Measurements from ENCODE around the gene VDAC2. TPM values are rescaled to one million over a fixed set of nuclear protein-coding genes. Genes with fewer than 3 reads are reported as not detected.

The VDAC2 gene
- total RNA-seq, 4 donors from 2014 or later, result 255 to 442 (median 268) TPM

- DNase-seq (peak in 1 of 2 donors; percentile 53), ATAC-seq (peak in 1 of 2 donors; percentile 53)
- Histone ChIP-seq H3K4me3 (peak overlapping the region in 1 of 4 donors; percentile 15), H3K4me1 (peaks cover 64 to 65% of the 10 kb centered on the region in 2 donors), H3K27me3 (no peaks in the 10 kb centered on the region), H3K36me3 (peaks cover 0 to 36% of the 10 kb centered on the region in 2 donors), H3K27ac (peak overlapping the region; percentile 72 to 95 (median 76)), H3K9me3 (no peaks in the 10 kb centered on the region)
- in situ Hi-C loops (cut with MboI; ENCODE audit: low sequenced_read_pairs in 4 of 4), result loop anchor here (5.0 to 25.0 kb wide), 4 partner anchors 114 to 967 kb away; partner anchors contain the start of gene SAMD8 (in 3 of the 4)
- intact Hi-C loops (cut with DNase I; ENCODE audit: low total_unique reads), result no loop called here
- TF ChIP-seq POLR2A (IDR thresholded peaks at IDR 0.05), result no peak
- TF ChIP-seq CTCF (IDR thresholded peaks at IDR 0.05 in 4 of 5, conservative IDR thresholded peaks at IDR 0.05 in 1 of 5), result no peak
Observed at GRCh38 chr10:75228834-75229233, 18.2 kb downstream of the VDAC2 start.

GRCh38 chr10:75229971-75230370, 19.4 kb downstream of the VDAC2 start:
- H3K36me3 ChIP-seq, result peaks cover 0 to 25% of the 10 kb centered on the region in 2 donors
- H3K4me1 ChIP-seq, result peaks cover 53 to 56% of the 10 kb centered on the region in 2 donors
- ATAC-seq (no peak), DNase-seq (no peak)
- intact Hi-C loops (cut with DNase I; ENCODE audit: low total_unique reads), result loop anchor here (10.0 kb wide), 2 partner anchors 185 to 1075 kb away; partner anchors contain the start of genes ADK and AP3M1
- in situ Hi-C loops (cut with MboI; ENCODE audit: low sequenced_read_pairs in 4 of 4), result loop anchor here (5.0 to 25.0 kb wide), 5 partner anchors 43 to 968 kb away; partner anchors contain the start of gene SAMD8 (in 3 of the 4)
- no peaks in the 10 kb centered on the region for H3K9me3 ChIP-seq
- no peaks in the 10 kb centered on the region for H3K27me3 ChIP-seq
- H3K4me3 ChIP-seq, result no peak overlapping the region
- TF ChIP-seq POLR2A (IDR thresholded peaks at IDR 0.05), result no peak
- TF ChIP-seq CTCF (IDR thresholded peaks at IDR 0.05 in 4 of 5, conservative IDR thresholded peaks at IDR 0.05 in 1 of 5), result no peak
- H3K27ac ChIP-seq, result peak overlapping the region; percentile 72 to 95 (median 76)

GRCh38 chr10:75230600-75231038, 20.0 kb downstream of the VDAC2 start:
- H3K4me3 ChIP-seq, result no peak overlapping the region

More at GRCh38 chr10:75230600-75231038, 20.0 kb downstream of the VDAC2 start:
- in situ Hi-C loops (cut with MboI; ENCODE audit: low sequenced_read_pairs in 4 of 4) (loop anchor here in 2 of 4 donors (5.0 to 25.0 kb wide), 2 partner anchors 43 to 968 kb away; no protein-coding TSS in a partner anchor), intact Hi-C loops (cut with DNase I; ENCODE audit: low total_unique reads) (loop anchor here (10.0 kb wide), 2 partner anchors 186 to 1076 kb away; partner anchors contain the start of genes ADK and AP3M1)
- peak; percentile 82 to 91 (median 89) for TF ChIP-seq CTCF (IDR thresholded peaks at IDR 0.05 in 4 of 5, conservative IDR thresholded peaks at IDR 0.05 in 1 of 5)
- no peak for TF ChIP-seq POLR2A (IDR thresholded peaks at IDR 0.05)
- H3K9me3 ChIP-seq, result no peaks in the 10 kb centered on the region
- H3K27me3 ChIP-seq, result no peaks in the 10 kb centered on the region
- ATAC-seq (peak; percentile 46), DNase-seq (peak; percentile 76 to 93)
- peak overlapping the region; percentile 72 to 95 (median 76) for H3K27ac ChIP-seq
- H3K36me3 ChIP-seq, result peaks cover 0 to 22% of the 10 kb centered on the region in 2 donors
- peaks cover 46 to 50% of the 10 kb centered on the region in 2 donors for H3K4me1 ChIP-seq
